Natural killer cell treated with Interleukin-12 subunit alpha and Interleukin-12 subunit beta and Interleukin-15 and Interleukin-18, amount 100 ng/mL, for 72 hours (primary cell): ENCODE measurements around the gene CSRP3. TPM values are rescaled to one million over a fixed set of nuclear protein-coding genes. Genes with fewer than 3 reads are reported as not detected.

Experiments
- ATAC-seq, 2 donors: fragments of 150-1000 bp; cut with Tn5 transposase in 1 of 2; sonication (Bioruptor Pico), chemical (Tn5 transposase) in 1 of 2; 2 replicates each; pipeline ENCODE4 v1.10.0; 2021
- DNase-seq: peaks from one replicate; pipeline ENCODE4 v3.0.0; 2022; ENCODE audit warnings: low spot score
- H3K27ac Mint-ChIP-seq, 2 donors: 1 replicate in 1 of 2; 2 replicates in 1 of 2; pipeline ENCODE4 v1.8.0; 2022; ENCODE audit warnings: mixed read lengths in 2 of 2, mild to moderate bottlenecking in 1 of 2, moderate library complexity in 1 of 2
- H3K27me3 Mint-ChIP-seq, 2 donors: 1 replicate in 1 of 2; 2 replicates in 1 of 2; pipeline ENCODE4 v1.8.0; 2022; ENCODE audit warnings: mixed read lengths in 2 of 2
- H3K36me3 Mint-ChIP-seq: one replicate; pipeline ENCODE4 v1.8.0; 2022; ENCODE audit warnings: mixed read lengths
- H3K4me1 Mint-ChIP-seq, 2 donors: 1 replicate in 1 of 2; 2 replicates in 1 of 2; pipeline ENCODE4 v1.8.0; 2022; ENCODE audit warnings: low read depth in 2 of 2, mixed read lengths in 2 of 2, mild to moderate bottlenecking in 1 of 2
- H3K4me3 Mint-ChIP-seq: one replicate; pipeline ENCODE4 v1.8.0; 2022; ENCODE audit warnings: mixed read lengths
- H3K9me3 Mint-ChIP-seq: 2 replicates; pipeline ENCODE4 v1.8.0; 2022; ENCODE audit warnings: mixed read lengths
- total RNA-seq, 2 donors: library from RNA; stranded (reverse); gene quantifications; one replicate each; pipeline ENCODE4 v1.2.3, GENCODE V29; 2022

Gene CSRP3
- total RNA-seq, 2 donors from 2014 or later = not detected

DNA sequence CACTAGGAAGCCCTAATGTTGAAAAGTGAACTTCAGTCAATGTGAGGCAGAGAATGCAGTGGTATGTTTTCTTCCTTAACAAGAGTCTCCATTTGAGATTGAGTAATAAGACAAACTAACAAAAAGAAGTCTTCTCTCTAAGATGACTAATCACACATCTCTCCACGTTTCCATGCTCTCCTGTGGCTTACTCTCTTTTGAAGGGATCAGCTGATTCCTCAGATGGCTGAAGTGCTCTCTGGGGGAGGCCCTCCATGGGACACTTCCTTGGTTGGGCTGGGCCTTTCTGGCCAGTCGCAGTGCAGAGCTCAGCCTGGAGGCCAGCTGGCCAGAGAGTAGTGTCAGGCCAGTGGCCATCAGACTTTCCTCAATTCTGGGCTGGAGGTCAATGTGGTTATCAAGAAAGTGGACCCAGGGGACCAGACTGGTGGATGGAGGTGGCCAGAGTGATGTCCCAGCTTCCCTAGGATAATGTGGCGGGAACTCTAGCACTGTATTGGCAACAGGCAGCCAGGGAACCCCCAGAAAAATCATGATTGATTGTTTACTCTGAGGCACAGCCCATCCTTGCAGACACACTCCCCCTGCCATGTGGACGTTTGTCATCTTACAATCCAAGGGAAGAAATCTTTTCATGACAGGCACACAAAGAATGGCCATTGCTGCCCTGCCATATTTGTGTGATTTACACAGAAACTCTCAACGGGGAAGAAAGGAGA lies 14.5 kb downstream of the CSRP3 start:
- Mint-ChIP-seq H3K27ac (no peak overlapping the region), H3K27me3 (no peaks in the 10 kb centered on the region), H3K9me3 (no peaks in the 10 kb centered on the region), H3K4me1 (no peaks in the 10 kb centered on the region), H3K4me3 (no peak overlapping the region), H3K36me3 (no peaks in the 10 kb centered on the region)
- ATAC-seq (no peak), DNase-seq (no peak)

GRCh38 chr11:19185516-19186052 lies 16.2 kb downstream of the CSRP3 start:
- Mint-ChIP-seq H3K27ac (no peak overlapping the region), H3K27me3 (no peaks in the 10 kb centered on the region), H3K4me3 (no peak overlapping the region), H3K9me3 (no peaks in the 10 kb centered on the region), H3K36me3 (no peaks in the 10 kb centered on the region), H3K4me1 (no peaks in the 10 kb centered on the region)
- DNase-seq (no peak), ATAC-seq (no peak)

DNA sequence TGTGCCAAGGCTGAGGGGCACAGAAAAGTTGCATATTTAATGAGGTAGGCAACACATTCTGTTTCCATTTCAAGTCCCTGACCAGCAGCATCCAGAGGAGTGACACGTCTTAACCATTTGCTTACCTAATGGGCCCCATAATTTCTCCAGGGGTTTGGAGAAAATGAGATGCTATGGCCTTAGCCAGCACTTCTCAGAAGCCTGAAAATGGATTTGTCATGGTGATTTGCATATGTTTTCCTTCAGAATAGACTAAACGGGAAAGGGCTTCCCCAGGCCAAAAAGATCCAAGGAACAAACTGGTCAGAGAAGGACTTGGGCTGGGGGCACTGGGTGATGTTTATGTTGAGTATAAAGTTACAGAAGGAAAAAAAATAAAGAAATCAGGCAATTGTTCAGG lies 16.7 kb downstream of the CSRP3 start:
- no peaks in the 10 kb centered on the region for H3K36me3 Mint-ChIP-seq
- no peaks in the 10 kb centered on the region for H3K4me1 Mint-ChIP-seq
- no peaks in the 10 kb centered on the region for H3K9me3 Mint-ChIP-seq
- no peak overlapping the region for H3K27ac Mint-ChIP-seq
- H3K27me3 Mint-ChIP-seq = no peaks in the 10 kb centered on the region
- ATAC-seq (no peak), DNase-seq (no peak)
- H3K4me3 Mint-ChIP-seq = no peak overlapping the region

DNA sequence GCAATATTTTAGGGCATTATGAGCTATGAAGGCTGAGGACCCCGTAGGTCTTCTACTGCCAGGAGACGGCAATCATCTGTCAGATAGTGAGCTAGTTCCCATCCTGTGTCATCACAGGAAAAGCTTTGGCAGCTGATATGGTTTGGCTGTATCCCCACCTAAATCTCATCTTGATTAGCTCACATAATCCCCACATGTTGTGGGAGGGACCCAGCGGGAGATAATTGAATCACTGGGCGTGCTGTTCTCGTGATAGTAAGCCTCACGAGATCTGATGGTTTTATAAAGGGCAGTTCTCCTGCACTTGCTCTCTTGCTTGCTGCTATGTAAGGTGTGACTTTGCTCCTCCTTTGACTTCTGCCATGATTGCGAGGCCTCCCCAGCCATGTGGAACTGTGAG lies 18.1 kb downstream of the CSRP3 start:
- Mint-ChIP-seq H3K4me1 (no peaks in the 10 kb centered on the region), H3K27ac (no peak overlapping the region), H3K9me3 (no peaks in the 10 kb centered on the region), H3K27me3 (no peaks in the 10 kb centered on the region), H3K36me3 (no peaks in the 10 kb centered on the region), H3K4me3 (no peak overlapping the region)
- no peak for DNase-seq
- ATAC-seq = no peak

- no peaks in the 10 kb centered on the region for H3K36me3 Mint-ChIP-seq
- H3K4me3 Mint-ChIP-seq = no peak overlapping the region
- H3K4me1 Mint-ChIP-seq = no peaks in the 10 kb centered on the region
- no peak for ATAC-seq
- H3K27me3 Mint-ChIP-seq = no peaks in the 10 kb centered on the region
- no peak overlapping the region for H3K27ac Mint-ChIP-seq
- no peak for DNase-seq
- H3K9me3 Mint-ChIP-seq = no peaks in the 10 kb centered on the region
Observed at GRCh38 chr11:19181531-19182261, 20.1 kb downstream of the CSRP3 start.

DNA sequence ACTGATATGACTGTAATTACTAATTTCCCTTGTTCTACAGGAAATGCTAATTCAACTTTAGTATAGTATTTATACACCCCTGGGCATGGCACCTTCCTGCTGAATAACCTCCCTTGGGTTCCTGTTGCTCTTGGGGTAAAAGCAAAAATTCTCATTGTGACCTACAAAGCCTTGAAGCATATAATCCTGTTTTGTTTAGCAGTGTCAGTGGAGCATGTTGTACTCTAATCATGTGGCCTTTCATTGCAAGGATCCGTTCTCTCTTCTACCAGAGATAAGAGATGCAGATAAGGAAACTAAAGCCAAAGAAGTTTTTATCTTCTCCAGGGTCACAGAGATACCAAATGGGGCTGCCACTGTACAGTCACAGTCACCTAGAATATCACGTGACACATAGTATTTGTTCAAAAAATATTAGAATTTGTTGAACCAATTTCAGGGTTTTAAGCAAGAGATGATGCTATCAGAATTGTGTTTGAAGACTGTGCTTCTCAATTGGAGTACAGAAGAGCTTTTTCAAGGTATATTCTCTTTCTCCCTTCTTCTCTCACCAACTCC lies 25.1 kb downstream of the CSRP3 start:
- no peak for DNase-seq
- no peaks in the 10 kb centered on the region for H3K4me1 Mint-ChIP-seq
- no peaks in the 10 kb centered on the region for H3K27me3 Mint-ChIP-seq
- peaks cover 20% of the 10 kb centered on the region for H3K36me3 Mint-ChIP-seq
- H3K27ac Mint-ChIP-seq = no peak overlapping the region
- no peak overlapping the region for H3K4me3 Mint-ChIP-seq
- no peaks in the 10 kb centered on the region for H3K9me3 Mint-ChIP-seq
- ATAC-seq = no peak

DNA sequence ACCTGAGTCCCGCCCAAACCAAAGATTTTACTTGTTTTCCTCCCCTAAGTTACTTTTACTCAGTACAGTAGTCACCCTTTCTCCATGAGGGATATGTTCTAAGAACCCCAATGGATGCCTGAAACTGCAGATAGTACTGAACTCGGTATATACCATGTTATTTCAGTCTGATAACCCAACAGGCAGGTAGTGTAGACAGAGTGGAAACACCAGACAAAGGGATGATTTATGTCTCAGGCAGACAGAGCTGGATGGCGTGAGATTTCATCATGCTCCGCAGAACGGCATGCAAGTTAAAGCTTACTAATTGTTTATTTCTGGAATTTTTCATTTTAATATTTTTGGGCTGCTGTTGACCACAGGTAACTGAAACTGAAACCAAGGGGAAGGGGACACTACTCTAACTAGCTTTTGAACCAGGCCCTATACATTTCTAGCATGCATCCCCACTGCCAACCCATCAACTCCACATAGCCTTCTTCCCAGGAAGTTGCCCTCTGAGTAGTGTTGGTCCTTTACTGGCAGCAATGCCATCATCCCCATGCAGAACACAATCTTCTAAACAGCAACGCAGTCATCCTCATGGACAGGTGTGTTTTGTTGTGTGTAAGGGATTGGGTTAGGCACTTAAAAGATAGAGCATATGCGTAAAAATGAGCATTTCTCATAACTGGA lies 27.7 kb downstream of the CSRP3 start:
- Mint-ChIP-seq H3K36me3 (peaks cover 21% of the 10 kb centered on the region), H3K27ac (no peak overlapping the region), H3K4me1 (no peaks in the 10 kb centered on the region), H3K27me3 (no peaks in the 10 kb centered on the region), H3K9me3 (no peaks in the 10 kb centered on the region), H3K4me3 (no peak overlapping the region)
- DNase-seq (no peak), ATAC-seq (no peak)

GRCh38 chr11:19173004-19173689 lies 28.6 kb downstream of the CSRP3 start:
- Mint-ChIP-seq H3K27me3 (no peaks in the 10 kb centered on the region), H3K9me3 (no peaks in the 10 kb centered on the region), H3K27ac (no peak overlapping the region), H3K36me3 (peaks cover 31% of the 10 kb centered on the region), H3K4me3 (no peak overlapping the region), H3K4me1 (no peaks in the 10 kb centered on the region)
- DNase-seq (no peak), ATAC-seq (no peak)

DNA sequence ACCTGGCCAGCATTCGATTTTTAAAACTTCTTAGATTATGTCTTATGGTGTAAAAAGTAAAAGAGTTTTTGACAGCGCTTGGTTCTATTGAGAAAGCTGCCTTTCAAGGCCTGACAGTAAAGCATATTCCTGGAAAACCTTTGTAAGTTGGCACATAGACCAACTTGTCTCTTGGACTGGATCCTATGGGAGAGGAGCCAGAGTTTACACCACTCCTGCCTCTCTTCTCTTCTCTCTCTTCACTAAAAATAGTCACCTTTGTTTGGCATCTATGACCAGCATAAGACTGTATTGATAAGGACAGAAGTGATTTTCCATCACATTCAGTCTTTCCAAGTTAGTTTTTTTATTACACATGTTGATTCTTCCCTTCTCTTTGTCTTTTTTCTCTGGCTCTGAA lies 33.7 kb downstream of the CSRP3 start:
- Mint-ChIP-seq H3K36me3 (peaks cover 42% of the 10 kb centered on the region), H3K9me3 (no peaks in the 10 kb centered on the region), H3K27ac (no peak overlapping the region), H3K4me1 (peaks cover 3 to 5% of the 10 kb centered on the region in 2 donors), H3K4me3 (no peak overlapping the region), H3K27me3 (no peaks in the 10 kb centered on the region)
- no peak for ATAC-seq
- DNase-seq = no peak

- Mint-ChIP-seq H3K9me3 (no peaks in the 10 kb centered on the region), H3K27ac (no peak overlapping the region), H3K4me1 (peaks cover 10% of the 10 kb centered on the region in 2 donors), H3K27me3 (no peaks in the 10 kb centered on the region), H3K36me3 (peaks cover 40% of the 10 kb centered on the region), H3K4me3 (no peak overlapping the region)
- ATAC-seq (no peak), DNase-seq (no peak)
Observed at GRCh38 chr11:19164881-19165280, 36.9 kb downstream of the CSRP3 start.

GRCh38 chr11:19164230-19164855 lies 37.4 kb downstream of the CSRP3 start:
- H3K9me3 Mint-ChIP-seq = no peaks in the 10 kb centered on the region
- H3K36me3 Mint-ChIP-seq = peaks cover 40% of the 10 kb centered on the region
- H3K4me1 Mint-ChIP-seq = peaks cover 10% of the 10 kb centered on the region in 2 donors
- no peaks in the 10 kb centered on the region for H3K27me3 Mint-ChIP-seq
- H3K27ac Mint-ChIP-seq = peak overlapping the region in 1 of 2 donors; percentile 0
- H3K4me3 Mint-ChIP-seq = no peak overlapping the region
- DNase-seq (no peak), ATAC-seq (no peak)

- ATAC-seq = no peak
- Mint-ChIP-seq H3K36me3 (peaks cover 38% of the 10 kb centered on the region), H3K4me3 (no peak overlapping the region), H3K9me3 (no peaks in the 10 kb centered on the region), H3K27ac (peak overlapping the region in 1 of 2 donors; percentile 0), H3K27me3 (no peaks in the 10 kb centered on the region), H3K4me1 (peaks cover 10% of the 10 kb centered on the region in 2 donors)
- no peak for DNase-seq
Observed at GRCh38 chr11:19163617-19164016, 38.2 kb downstream of the CSRP3 start.

DNA sequence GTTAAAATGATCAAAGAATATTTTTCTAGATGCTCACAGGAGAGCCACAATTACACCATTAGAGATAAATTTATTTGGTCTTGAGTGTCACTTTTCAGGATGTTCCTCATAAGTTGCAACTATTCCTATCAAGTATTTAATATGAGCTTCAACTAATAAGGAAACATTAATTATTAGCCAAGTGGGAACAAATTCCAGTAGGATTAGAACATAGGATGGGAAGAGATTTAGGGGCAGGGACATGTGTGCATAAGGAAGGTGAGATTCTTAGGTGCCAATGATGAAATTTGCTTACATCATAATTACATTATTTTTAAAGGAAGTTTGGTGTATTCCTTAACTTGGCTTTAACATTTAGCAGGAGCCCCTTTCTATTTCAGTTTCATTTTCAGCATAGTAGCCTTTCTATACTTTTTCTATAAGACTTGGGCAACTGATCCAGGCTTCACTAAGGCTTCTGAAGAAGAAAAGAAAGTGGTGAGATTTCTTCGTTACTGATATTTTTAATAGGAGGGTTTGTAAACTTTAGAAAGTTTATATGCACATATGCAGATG lies 38.8 kb downstream of the CSRP3 start:
- ATAC-seq (no peak), DNase-seq (no peak)
- H3K4me1 Mint-ChIP-seq = peaks cover 10% of the 10 kb centered on the region in 2 donors
- no peak overlapping the region for H3K4me3 Mint-ChIP-seq
- peaks cover 33% of the 10 kb centered on the region for H3K36me3 Mint-ChIP-seq
- H3K9me3 Mint-ChIP-seq = no peaks in the 10 kb centered on the region
- no peaks in the 10 kb centered on the region for H3K27me3 Mint-ChIP-seq
- H3K27ac Mint-ChIP-seq = peak overlapping the region in 1 of 2 donors; percentile 0
